GF-D8 (cell line): ENCODE results near the gene GGT6.

ENCODE experiments used
- DNase-seq: peaks from one replicate; lab custom pipeline; 2025; lab: John Stamatoyannopoulos, UW

The GGT6 gene

DNA sequence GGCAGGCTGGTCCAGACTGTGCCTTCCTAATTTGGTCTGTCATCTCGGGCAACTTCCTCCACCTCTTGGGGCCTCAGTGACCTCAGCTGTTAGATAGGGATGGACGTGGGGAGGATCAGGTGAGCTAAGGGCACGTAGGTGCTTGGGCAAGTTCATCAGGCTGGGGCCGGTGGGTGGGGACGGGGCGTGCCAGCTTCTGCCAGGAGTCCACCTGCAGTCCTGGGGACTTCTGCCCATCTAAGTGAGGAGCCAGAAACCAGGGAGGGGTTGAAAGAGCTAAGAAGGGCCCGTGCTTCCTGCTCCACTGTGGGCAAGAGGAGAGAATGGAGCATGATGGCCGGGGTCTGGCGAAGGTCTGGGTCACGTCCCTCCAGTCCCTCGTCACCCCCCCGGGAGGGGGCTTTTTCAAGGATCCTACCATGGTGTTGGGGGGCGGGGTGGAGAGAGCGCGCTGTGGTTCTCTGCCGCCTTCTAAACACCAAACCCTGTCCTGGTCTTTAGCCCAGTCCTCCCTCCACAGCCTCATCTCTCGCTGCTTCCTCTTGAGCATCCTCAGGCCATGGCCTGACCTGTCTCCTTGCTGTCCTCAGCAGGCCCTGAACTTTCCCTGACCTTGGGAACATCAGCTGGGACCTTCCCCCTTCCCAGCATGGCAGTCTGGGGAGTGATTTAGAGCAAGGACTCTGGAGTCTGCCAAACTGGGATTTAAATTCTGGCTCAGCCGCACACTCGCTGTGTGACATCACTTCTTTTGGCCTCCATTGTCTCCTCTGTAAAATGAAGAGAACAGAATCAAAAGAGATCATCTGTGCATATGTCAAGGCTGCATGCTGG is 40.1 kb downstream of the GGT6 start:
- no peak for DNase-seq

DNA sequence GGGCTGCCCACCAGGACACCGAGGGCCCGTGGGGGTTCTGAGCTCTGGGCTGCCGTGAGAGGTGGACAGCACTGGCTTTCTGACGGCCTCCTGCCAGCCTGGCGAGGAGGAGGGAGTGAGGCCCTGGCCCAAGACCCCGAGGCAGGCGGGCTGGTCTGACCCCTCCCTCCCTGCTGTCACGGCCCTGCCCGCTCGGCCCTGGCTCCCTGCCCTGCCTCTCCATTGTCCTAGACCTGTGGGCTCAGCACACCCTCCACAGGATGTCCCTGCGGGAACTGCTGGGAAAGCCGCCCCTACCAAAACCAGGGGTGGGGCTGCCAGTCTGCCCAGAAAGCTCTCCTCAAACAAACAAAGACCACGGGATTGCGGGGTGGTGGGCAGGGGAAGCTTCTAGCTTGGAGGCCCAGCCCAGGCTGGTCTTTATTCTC is 41.0 kb downstream of the GGT6 start:
- DNase-seq = no peak

DNA sequence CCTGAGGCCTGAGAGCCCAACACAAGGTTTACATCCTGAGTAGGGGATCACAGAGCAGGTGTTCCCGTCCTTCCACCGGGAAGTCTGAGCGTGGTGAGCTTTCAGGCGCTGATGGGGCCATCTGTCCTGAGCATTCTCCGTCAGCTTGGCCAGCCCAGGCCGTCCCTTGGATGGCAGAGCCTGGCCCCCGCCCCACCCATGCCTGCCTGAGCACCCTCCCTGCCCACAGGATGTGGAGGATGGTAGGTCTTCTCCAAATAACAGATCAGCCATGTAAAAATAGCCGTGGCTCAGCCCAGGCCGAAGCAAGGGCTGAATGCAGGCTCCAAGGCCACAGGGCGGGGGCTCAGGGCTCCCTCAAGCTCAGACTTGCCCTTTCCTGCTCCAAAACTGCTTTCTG is 41.5 kb downstream of the GGT6 start:
- DNase-seq = no peak

DNA sequence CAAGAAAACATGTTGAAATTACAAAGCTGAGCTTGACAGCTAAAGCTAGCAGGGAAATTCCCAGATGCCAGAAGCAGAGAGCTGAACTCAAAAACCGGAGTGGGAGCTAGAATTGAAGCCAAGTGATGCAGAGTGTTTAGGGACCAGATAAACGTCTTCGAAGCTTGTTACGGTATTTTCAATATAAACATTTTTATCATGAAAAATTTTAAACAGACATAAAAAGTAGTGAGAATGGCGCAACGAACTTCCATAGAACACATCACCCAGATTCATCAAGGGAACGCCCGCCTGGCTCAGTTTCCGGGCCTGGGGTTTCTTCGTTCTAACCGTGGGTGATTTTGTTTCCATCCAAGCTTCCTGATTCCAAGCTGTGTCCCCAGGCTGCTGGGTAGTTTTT is 43.6 kb downstream of the GGT6 start:
- DNase-seq = no peak

DNA sequence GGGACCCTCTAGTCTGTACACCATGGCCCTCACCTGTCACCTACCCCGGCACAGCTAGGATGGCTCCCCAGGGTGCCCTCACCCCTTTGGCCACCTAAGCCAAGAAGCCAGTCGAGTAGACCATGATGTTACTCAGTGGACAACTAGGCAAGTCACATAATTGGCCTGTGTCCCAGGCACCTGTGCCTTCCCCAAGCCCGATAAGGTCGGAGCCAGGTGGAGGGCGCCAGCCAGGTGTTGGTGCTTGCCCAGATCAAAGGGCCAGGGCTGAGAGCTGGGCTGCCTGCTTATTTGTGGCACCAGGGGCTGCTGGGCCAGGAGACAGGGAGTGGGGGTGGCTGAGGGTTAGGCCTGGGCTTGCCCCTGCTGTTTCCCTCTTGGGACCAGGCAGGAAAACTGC is 44.9 kb downstream of the GGT6 start:
- no peak for DNase-seq

DNA sequence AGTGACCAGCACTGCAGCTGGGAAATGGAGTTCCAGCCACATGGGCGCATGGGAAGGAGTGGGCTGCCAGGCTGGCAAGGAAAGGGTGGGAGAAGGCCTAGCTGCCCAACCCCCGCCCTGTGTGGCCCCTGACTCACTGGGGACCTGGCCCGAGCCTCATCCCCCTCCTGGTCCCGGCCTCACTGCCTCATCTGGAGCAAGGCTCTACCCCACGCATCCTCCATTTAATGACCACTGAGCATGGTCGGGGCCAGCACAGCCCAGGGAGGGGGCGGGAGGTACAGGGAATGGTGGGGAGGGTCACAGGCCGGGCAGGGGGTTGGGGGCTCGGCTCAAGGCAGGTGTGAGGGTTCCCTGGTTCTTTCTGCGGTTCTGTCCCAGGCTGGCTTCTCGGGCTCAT is 45.6 kb downstream of the GGT6 start:
- no peak for DNase-seq

DNA sequence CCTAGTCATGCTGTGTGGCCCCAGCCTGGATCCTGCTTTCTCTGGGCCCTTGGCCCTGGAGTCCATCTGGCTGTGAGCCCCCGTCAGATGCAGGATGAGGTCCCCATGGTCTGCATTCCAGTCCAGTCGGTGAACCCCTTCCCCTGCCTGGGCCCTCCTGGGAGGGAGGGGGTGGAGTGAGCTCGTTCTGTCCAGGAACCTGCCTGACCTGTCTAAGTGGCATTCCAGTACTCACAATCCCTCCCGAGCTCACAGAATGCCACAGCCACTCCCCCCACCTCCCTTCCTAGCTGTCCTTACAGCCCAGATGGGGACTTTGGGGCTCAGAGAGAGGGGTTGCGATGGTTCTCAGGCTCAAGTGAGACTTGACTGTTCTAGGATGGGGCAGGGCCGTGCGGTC is 46.2 kb downstream of the GGT6 start:
- DNase-seq = no peak

DNA sequence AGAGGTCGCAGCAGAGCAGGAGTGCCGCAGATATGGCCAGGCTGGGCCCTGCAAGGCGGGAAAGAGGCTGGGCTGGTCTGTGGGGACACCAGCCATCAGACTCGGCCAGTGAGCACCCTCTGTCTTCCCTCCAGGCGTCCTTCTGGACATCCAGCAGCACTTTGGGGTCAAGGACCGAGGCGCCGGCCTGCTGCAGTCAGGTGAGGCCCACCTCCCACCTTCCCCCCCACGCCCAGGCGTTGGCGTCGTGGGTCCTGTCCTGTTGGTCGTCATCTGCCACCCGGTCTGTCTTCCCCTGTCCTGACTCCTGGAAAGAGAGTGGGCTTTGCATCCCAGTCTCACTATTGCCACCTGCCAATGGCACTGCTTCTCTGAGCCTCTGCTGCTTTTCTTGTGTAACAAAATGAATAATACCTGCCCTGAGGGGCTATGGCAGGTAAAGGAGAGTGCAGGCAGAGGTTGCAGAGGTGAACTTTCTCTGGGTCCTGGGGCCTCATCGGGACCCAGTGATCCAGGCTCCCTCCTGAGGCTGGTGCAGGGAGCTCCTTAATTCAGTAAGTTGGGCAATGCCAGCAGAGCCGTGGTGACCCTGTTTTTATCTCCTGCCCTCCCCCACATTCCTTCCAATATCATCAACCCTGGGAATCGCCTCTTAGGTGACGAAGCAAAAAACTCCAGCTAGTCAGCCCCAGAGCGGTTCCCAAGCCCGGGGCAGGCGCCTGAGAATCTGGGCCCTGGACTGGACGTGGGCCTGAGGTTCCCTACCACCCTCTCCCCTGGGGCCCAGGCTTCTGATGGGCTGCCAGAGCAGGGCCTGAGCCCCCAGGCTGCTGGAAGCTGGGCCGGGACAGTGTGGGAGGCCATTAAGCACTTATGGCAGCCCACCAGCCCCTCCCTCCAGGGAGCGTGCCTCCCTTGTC is 47.0 kb downstream of the GGT6 start:
- DNase-seq = no peak

DNA sequence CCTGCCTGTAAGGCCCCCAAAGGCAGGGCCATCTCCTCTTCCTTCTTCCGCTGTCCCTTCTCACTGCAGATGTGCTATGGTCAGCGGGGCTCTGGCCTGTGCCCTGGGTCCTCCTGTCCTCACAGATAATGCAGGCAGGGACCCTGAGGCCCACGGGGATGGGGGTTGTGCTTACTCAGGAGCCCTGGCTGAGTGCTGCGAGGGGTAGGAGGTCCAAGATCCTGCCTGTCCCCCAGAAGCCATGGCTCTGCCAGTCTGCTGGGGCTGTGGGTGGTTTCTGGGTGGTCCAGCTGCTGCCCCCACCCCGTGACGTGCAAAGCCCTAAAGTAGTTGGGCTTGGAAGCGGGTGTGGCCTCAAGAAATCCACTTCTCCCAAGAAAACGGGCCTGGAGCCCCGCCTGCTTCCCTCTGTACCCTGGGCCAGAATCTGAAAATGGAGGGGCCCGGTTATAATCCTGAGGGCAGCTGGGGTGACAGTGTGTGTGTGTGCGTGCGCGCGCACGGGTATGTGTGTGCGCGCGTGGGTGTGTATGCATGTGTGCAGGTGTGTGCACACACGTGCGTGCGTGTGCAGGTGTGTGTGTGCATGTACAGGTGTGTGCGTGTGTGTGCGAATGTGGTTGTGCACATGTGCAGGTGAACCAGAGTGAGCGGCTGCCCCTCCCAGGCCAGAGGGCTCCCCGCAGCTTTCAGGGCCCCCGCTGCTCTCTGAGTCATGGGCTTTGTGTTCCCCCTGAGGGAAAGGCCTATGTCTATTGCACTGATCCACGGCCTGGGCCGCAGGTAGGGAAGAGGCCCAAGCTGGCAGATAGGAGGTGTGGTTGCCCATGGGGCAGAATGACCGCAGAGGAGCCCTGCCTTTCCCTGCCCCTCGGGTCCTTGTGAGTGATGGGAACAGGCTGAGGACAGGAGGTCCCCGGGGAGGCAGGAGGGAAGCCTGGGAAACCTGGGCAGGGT is 47.9 kb downstream of the GGT6 start:
- DNase-seq = no peak

DNA sequence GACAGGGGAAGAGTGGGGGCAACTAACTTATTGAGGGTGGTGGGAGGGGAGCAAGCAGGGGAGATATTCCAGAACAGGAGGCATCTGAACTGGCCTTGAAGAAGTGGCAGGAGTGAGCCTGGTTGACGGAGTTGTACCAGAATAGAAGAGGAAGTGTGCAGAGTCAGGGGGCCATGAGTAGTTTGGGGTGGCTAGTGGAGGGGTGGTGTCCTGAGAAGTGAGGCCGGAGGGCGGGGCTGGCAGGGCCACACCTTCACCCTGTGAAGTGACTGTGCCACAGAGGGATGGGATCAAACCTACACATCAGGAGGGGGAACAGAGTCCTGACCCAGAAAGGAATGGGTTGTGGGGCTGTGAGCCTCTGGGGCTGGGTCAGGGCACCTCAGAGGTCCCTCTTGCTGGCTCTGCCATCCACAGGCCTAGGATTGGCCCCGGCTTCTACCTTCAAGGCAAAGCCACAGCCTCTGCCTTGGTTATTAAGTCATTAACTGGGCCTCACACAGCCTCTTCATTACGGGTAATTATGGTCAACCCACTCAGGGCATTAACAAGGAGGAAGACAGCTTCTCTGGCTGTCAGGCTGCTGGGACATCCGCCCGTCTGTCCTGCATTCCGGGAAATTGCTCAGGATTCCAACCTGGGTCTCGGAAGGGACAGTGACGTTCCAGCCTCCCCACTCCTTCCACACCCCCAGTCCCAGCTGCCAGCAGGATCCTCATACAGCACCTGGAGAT is 49.0 kb downstream of the GGT6 start:
- no peak for DNase-seq

DNA sequence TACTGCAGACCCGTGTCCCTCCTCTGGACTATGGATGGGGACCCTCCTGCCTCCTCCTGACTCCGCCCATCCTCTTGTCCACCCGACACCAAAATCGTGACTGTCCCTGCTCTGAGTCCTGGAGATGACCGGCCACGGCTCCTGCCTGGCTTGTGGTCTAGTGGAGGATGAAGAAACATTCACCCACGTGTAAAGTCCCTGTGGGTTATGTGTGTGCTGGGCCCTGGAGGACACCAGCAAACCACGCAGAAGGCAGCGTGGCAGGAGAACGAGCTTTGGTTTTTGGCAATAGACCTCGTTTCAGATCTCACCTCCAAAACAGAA is 49.8 kb downstream of the GGT6 start:
- no peak for DNase-seq

DNA sequence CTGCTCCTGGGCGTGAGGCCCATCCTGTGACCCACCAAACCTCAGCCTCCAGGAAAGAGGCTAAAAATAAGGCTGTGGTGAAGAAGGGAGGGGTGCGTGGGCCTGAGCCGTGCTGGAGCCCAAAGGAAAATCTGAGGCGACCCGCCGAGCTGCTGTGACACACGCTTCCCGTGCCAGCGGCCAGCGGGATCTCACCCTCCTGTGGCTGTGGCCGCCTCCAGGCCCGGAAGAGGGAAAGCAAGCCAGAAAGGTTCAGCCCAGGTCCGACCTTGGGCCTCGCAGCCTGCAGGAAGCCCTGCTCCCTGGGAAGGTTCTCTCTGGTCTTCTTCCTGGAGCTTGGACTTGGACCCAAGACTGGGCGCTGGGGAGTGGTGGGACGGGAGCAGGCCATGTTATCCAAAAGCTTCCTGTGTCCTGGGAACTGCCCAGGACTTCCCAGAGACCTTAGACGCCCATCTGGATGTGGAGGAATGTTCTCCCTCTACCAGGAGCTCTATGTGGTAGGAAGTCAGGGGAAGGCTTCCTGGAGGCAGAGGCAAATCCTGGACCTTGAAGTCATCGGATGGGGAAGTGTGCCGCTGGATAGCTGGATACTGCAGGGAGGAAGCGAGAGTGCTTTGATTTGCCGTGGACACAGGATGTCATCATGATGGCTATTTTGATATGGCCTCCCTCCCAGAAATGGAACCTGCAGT is 50.3 kb downstream of the GGT6 start:
- no peak for DNase-seq

DNA sequence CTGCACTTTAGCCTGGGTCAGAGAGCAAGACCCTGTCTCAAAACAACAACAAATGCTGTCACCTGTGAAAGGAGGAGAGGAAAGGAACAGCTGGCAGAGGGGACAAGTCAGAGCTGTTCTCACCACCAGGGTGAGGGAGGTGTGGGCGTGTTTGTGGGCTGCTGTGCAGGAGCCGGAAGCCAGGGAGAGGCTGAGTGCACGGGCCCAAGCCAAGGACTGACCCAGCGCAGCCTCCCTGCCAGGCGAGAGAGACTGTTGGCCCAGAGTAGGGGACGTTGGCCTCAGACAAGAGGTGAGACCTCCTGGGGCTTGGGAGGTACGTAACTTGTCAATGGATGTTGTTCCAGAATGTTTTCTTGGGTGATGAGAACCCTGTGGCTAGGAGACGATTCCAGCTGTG is 51.0 kb downstream of the GGT6 start:
- no peak for DNase-seq

DNA sequence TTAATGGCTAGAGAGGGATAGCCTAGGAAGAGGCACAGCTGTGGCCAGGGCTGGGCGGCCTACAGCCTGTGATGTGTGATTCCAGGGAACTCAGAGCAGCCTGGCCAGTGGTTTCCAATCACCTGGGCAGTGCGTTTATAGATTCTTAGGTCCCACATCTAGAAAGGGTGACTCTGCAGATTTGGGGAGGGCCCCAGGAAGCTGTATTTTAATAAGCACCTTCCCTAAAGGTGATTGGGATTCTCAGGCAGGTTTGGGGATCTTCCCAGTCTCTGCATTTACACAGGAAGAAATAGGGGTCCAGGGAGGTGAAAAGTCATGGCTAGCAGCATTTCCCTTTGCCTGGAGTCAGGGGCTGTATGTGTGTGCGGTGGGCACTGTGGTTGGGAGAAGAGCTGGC is 52.2 kb downstream of the GGT6 start:
- DNase-seq = no peak

DNA sequence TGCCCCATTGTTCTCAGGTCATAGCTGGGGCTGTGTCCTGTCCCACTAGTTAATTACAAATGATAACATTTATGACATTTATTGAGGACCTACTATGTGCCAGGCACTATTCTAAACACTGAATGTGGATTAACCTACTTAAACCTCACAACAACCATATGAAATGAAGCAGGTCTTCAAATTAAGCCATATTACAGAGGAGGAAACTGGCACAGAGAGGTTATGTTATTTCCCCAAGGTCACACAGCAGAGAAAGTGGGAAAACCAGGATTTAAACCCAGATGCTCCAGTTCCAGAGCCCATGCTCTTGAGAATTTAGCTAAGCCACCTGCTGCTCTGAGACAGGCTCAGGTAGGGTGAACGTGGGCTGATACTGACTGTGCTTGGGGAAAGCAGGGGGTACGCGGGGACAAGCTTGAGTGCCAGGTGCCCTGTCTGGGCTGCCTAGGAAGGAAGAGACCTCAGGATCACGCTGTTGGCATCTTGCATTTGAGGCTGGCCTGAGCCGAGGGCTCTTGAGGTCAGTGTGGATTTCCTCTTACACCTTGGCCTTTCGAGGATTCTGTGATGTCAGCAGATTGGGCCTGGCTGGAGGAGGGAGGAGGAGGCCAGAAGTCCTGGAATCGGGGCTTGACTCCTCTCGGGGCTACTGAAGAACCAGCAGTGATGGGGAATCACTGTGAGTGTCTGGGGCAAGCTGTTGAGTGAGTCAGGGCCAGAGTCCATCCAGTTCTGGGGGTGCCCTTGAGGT is 52.8 kb downstream of the GGT6 start:
- DNase-seq = no peak
